HG03354 (cell line): ENCODE data around the gene DENND2A.
"Not testable (repeated sequence)": the region's sequence is repeated elsewhere in the genome, so short reads cannot be mapped to it uniquely, and the experiment has no call there.

Source experiments
- ATAC-seq: cut with Tn5 transposase; IDR thresholded peaks from one replicate; pipeline ENCODE4 v1.9.1; 2021; ENCODE audit warnings: mild to moderate bottlenecking; ENCODE audit not compliant: unreplicated experiment, poor library complexity, severe bottlenecking

Gene DENND2A, protein sequence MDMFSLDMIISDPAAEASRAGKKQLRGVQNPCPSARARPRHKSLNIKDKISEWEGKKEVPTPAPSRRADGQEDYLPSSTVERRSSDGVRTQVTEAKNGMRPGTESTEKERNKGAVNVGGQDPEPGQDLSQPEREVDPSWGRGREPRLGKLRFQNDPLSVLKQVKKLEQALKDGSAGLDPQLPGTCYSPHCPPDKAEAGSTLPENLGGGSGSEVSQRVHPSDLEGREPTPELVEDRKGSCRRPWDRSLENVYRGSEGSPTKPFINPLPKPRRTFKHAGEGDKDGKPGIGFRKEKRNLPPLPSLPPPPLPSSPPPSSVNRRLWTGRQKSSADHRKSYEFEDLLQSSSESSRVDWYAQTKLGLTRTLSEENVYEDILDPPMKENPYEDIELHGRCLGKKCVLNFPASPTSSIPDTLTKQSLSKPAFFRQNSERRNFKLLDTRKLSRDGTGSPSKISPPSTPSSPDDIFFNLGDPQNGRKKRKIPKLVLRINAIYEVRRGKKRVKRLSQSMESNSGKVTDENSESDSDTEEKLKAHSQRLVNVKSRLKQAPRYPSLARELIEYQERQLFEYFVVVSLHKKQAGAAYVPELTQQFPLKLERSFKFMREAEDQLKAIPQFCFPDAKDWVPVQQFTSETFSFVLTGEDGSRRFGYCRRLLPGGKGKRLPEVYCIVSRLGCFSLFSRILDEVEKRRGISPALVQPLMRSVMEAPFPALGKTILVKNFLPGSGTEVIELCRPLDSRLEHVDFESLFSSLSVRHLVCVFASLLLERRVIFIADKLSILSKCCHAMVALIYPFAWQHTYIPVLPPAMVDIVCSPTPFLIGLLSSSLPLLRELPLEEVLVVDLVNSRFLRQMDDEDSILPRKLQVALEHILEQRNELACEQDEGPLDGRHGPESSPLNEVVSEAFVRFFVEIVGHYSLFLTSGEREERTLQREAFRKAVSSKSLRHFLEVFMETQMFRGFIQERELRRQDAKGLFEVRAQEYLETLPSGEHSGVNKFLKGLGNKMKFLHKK

DNA sequence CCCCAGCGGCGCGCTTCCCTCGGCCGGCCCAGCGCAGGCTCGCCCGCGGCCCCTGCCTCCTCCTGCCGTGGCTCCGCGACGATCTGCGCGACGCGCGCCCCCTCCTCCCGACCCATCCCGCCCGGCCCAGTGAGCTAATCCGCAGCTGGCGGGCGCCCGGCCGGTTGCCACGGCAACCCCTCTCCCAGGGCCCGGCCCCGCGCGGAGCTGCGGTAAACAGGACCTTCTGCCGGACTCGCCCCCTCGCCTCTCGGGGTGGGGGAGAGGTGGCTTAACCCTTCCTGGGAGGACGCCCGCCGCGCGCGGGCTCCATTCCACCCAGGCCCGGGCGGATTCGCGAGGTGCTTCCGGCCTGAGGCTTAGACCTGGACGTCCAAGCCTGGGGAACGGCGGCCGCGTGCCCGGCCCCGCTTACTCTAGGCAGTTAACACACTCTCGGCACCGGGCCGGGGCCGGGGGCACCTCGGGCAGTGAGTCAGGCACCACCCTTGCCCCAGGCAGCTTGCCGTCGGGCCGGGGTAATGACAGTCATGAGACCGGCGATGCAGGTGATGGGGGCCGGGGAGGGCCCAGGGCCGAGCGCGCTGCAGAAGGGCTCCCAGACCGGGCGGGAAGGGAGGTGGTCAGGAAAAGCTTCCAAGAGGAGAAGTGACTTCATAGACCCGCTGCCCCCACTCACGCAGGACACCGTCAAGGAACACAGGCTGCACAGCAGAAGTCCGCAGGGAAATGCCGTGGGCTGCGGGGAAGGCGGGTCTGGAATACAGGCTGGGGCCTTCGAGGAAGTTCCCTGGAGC lies at the start of gene DENND2A:
Gene DENND2A, minus strand, starts transcription at position 87 of the 797 bp plus-strand sequence. CDS start 38,416 bp downstream, outside the sequence.
- no peak for ATAC-seq

DNA sequence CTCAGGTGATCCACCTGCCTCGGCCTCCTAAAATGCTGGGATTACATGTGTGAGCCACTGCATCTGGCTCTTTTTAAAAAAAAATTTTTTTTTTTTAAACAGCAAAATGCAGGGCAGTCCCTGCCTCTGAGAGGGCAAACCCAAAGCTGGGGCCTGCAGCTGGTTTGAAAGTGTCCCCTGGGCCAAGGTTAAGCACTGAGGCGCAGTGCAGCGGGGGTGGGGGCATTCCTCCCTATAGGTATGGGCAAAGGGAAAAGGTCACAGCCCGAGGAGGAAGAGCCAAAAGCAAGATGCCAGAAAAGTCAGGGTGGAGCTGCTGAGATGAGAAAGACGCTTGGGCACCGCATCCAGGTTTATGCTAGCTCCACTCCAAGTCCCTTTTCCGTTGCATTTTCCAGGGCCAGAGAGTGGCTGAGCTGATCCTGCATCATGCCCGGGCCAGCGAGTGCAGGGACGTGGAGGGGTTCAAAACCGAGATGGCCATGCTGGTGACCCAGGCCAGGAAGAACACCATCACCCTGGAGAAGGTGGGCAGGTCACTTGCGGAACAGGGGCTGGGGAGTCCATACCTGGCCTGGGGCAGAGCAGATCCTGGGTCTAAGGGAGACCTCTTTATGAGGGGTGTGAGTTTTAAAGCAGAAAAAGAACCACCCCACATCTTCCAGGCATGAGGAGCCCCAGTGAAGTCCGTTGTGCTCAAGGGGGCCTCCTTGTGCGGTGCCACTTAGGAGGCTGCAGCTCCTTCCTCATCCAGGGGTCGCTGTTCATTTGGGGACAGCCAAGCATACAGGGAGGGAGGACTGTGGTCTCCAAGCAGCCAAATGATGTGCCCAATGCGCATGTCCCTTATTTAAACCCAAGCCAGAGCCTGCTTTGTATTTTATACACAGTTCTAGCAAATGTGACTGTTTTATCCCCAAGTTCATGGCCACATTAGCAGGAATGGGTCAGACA lies 48.9 kb upstream of the DENND2A start:
- ATAC-seq, result no peak

DNA sequence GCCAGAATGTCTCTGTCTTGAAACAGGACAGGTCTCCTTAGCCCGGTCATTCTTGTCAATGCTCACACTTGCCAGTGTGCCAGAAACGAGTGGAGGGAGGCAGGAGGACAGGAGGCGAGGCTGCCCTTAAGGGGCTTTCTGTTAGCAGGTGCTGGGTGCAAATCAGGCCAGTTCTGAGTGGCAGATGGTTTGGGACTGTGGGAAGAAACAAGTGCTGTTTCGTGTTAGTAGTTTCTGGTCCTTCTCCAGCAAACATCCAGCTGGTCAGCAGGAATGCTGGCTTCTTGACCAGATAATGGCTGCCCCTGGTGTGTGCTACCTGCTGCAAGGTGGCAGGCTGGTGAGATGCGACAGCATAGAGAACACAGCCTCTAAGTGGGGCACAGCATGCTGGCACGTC lies 47.7 kb upstream of the DENND2A start:
- no peak for ATAC-seq

DNA sequence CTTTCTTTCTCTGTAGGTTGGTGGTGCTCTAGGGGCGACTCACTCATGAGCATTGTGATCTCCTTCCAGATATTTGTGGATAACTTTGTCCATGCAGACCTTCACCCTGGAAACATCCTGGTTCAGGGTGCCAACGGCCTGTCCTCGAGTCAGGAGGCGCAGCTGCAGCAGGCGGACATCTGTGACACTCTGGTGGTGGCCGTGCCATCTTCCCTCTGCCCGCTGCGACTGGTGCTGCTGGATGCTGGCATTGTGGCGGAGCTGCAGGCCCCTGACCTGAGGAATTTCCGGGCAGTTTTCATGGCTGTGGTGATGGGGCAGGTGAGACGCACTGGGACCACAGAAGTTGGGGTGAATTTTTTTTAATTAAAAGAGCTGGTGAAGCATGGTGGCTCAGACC lies 46.3 kb upstream of the DENND2A start:
- ATAC-seq, result no peak

DNA sequence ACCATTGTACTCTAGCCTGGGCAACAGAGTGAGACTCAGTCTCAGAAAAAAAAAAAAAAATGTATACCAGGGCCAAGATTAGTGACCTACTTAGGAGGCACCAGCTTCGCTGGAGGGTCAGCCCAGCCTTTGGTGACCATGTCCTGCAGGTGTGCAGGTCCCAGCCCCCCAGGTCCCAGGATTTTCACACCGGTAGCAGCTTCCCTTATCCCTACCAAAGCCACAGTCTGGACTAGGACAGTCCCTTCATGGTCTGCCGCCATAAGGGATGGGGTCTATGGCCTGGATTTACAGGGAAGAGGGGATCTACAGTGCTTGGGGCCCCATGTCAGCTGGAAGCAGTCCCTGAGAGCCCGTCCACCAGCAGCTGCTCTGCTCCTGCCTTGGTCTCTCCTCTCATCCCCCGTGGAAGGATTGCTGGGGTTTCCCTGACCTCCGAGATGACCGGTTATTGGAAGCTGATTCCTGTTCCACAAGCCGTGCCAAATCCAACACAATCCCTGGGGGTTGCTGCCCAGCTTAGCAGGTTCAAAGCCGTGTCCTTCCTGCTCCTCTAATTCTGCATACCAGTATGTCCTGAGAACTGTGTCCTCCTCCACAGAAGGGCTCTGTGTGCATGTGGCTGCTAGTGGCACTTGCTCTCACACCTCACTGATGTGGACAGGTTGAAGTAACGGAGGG lies 44.9 kb upstream of the DENND2A start:
- ATAC-seq, result no peak

DNA sequence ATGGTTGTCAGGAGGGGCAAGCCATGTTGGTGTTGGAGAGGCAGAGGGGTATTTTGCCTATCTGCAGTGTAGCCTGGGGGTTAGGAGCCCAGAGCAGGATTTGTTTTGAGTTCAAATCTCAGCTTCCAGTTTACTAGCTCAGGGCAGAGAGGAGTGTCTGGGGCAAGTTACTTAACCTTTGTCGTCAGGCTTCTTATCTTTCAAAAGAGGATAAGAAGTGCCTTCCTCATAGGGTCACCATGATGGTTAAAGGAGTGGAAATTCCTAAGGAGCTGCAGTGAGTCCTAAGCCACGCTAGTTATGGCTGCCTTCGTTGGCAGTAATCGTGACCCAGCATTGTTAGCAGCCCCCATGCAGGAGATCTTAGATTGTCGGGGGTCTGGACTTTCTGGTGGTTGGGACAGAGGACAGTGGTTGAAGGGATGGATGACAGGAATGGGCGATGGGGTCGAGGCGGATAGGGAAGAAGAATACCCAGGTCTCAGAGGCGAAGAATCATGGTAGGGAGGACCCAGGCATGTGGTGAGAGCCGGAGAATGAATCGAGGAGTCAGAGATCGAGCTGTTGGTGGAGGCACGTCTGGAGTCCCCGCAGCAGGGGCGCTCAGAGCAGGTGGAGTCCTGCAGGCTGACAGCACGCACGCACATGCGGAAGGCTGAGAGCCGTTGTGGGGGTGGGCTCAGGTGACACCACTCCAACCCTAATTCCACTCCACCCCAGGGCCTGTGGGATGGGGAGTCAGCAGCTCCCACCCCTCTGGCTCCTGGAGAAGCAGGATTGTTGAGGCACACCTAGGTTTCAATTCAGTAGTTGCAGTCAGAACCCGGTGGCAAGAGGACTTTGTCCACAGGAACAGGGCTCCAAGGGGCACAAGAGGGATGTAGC lies 43.7 kb upstream of the DENND2A start:
- ATAC-seq, result no peak

DNA sequence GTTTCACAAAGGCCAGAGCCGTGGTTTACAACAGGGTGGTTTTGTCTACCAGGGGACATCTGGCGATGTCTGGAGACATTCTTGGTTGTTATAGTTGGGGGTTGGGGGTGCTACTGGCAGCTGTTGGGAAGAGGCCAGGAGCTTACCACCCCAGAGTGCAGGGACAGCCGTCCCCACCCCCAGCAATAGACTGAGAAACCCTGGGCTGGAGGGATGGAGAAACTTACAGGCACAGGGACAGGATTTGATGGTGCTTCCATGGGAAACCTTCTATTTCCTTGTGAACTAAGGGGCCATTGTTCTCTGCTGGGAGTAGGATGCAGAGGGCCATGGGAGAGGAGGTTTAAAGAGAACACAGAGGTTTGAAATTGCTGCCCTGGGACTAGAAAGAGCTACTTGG lies 43.0 kb upstream of the DENND2A start:
- no peak for ATAC-seq

DNA sequence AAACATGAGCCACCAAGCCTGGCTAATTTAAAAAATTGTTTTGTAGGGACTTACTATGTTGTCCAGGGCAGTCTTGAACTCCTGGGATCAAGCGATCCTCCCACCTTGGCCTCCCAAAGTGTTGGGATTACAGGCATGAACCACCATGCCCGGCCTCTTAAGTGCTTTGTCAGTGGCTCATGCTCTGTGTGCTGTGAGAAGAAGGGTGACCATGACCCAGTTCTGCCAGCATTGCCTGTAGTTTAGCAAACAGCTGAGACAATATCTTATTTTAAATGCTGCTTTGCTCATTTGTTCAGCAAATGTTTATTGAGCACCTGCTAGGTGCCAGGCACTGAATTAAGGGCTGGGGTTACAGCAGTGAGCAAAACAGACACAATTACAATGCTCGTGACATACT lies 41.2 kb upstream of the DENND2A start:
- ATAC-seq, result no peak

DNA sequence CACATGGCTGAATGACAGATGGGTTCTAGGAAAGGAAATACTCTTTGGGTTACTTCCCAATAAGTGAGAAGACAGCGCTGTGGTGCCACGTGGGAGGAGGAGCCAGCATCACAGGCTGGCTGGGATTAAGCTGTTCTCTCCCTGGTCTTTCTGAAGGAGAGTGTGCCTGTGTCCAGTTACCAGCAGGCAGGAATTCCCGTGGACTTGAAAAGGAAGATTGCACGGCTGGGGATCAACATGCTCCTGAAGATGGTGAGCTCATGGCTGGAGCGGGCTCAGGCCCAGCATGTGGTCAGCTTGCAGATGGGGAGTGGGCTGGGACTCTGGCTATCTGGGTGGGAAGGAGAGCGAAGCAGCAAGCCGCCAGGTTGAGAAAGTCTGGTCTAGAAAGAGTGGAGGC lies 40.3 kb upstream of the DENND2A start:
- ATAC-seq, result no peak

DNA sequence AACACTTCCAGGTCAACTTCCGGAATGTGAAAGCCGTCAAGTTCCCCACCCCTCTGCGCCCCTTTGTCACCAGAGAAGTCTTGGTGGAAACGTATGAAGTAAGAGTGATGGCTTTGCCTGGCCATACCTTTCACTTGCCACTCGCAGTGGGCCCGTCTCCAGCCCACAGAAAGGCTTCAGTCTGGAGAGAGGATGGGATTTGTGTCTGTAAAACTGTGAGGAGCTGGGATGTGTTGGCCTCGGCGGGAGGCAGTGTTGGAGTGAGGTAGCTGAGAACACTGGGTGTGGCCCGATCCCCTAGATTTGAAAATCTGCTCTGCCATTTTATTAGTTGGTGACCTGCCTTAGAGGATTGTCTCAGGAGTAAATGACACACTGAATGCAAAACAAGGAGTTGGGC lies 38.6 kb upstream of the DENND2A start:
- ATAC-seq, result no peak

DNA sequence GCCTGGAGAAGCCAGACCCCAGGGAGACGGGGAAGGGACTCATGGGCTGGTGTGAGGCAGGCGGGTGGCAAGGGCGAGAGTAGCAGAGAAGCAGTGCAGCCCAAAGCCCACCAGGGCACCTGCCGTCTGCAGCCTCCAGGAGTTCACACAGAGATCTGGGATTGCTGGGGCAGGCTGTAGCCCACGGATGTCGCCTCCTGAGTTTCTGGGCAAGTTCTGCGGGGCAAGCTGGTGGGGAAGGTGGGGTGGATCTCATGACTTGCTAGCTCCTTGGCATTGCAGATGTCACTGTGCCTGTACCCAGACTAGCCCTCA lies 38.2 kb upstream of the DENND2A start:
- no peak for ATAC-seq

DNA sequence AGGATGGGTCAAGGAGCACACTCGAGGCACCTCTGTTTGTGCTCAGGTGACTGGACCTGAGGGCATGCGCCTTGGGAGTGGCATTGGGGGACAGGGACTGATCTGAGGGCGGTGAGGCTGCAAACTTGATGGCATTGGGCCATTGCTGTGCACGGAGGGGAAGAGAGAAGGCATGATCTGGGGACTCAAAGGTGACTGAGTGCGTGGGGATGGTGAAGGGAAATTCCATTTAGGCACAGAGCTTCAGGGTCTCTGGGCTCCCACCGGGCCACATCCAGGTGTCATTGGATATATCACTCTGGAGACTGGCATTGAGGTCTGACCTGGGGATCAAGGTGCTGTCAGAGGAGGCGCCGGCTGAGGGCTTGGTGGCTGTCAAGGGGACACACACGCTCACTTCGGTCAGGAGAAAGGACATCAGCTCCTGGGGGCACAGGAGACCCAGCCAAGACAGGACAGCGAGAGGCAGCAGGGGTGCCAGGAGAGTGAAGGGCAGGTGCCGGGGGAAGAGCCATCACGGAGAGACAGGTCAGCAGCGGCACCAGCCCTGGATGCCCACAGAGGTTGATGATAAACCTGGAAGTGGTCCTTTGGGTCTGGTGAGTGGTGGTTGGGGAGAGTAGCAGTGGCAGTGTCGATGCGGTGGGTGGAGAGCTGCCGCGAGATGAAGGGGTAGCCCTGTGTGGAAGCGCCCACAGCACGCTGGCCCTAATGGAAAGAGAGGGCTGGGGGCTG lies 37.6 kb upstream of the DENND2A start:
- ATAC-seq, result no peak

DNA sequence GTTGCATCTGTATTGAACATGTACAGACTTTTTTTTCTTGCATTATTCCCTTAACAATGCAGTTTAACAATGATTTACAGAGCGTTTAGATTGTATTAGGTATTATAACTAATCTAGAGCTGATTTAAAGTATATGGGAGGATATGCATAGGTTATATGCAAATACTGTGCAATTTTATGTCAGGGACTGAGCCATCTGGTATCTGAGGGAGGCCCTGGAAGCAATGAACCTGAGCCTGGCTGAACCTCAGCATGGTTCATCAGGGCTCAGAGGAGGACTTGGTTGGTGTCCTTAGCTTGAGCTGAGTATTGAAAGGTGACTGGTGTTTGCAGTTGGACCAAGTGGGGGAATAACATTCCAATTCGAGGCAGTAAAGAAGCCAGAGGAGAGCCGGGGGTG lies 36.9 kb upstream of the DENND2A start:
- no peak for ATAC-seq

DNA sequence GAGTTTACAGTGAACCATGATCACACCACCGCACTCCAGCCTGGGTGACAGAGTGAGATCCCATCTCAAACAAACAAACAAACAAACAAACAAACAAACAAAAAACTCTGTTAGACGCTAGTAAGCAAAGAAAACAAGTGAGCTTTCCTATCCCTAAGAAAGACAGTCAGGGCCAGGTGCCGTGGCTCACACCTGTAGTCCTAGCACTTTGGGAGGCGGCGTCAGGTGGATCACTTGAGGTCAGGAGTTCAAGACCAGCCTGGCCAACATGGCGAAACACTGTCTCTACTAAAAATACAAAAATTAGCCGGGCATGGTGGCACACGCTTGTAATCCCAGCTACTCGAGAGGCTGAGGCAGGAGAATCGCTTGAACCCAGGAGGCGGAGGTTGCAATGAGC lies 36.3 kb upstream of the DENND2A start:
- ATAC-seq, result not testable (repeated sequence)

DNA sequence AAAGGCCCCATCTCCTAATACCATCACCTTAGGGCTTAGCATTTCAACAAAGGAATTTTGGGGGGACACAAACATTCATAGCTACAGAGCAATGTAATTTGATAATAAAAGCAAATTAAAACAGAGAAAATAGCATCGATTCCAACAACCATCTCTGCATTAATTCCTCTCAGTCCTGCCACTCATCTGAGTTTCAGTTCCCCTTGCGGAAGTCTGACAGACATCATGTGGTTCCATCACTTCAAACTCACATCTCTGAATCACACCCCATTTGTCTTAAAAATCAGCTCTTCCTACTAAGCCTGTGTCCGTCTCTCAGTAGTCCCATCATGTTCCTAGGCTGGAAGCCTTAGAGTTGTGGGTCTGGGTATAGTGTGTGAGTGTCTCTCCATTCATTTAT lies 35.7 kb upstream of the DENND2A start:
- ATAC-seq, result peak; percentile 55

DNA sequence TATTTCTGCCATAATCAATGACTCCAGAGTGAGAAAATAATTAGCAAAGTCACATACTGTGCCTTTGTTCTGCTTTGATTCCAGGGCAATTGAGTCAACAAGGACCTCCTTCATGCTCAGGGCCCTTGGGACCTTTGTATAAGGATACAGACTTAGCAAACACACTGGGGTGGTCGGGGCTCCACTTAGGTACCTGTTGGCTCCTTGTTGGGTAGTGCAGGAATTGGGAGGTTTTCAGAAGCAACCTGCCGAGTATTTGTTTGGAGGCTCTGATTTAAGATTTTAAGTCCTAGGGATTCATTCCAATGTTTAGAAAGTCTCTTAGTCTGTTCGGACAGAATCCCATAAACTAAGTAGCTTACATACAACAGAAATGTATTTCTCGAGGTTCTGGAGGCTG lies 35.1 kb upstream of the DENND2A start:
- no peak for ATAC-seq
